Measurements from ENCODE around the gene HM13.

DNA sequence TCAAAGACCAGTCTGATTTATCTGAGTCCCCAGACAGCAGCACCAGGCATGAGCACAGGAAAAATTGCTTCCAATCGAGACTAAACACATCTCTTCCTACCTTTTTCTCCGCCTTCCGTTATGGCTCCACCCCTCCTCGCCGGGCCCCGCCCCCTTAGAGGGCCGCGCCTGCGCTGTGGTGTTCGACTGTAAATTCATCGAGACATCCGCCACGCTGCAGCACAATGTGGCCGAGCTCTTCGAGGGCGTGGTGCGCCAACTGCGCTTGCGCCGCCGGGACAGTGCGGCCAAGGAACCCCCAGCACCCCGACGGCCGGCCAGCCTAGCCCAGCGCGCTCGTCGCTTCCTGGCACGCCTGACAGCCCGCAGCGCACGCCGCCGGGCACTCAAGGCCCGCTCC lies 30.2 kb upstream of the HM13 start:
- TF ChIP-seq NPAS2 (CRISPR knock-in tag; IDR thresholded peaks at IDR 0.05; ENCODE audit: borderline replicate concordance) (no peak), POLR2A (IDR thresholded peaks at IDR 0.05; ENCODE audit: low read length) (no peak), GATA3 (IDR thresholded peaks at IDR 0.05; ENCODE audit: borderline replicate concordance) (no peak), HMGXB4 (CRISPR knock-in tag; IDR thresholded peaks at IDR 0.05; ENCODE audit: borderline replicate concordance) (no peak), SMC3 (IDR thresholded peaks at IDR 0.05) (no peak), CHD2 (IDR thresholded peaks at IDR 0.05; ENCODE audit: low read length, partially characterized antibody) (no peak)
- TF ChIP-seq, protein P1, sequence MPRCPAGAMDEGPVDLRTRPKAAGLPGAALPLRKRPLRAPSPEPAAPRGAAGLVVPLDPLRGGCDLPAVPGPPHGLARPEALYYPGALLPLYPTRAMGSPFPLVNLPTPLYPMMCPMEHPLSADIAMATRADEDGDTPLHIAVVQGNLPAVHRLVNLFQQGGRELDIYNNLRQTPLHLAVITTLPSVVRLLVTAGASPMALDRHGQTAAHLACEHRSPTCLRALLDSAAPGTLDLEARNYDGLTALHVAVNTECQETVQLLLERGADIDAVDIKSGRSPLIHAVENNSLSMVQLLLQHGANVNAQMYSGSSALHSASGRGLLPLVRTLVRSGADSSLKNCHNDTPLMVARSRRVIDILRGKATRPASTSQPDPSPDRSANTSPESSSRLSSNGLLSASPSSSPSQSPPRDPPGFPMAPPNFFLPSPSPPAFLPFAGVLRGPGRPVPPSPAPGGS (IDR thresholded peaks at IDR 0.05) = no peak
- TF ChIP-seq, protein P2, sequence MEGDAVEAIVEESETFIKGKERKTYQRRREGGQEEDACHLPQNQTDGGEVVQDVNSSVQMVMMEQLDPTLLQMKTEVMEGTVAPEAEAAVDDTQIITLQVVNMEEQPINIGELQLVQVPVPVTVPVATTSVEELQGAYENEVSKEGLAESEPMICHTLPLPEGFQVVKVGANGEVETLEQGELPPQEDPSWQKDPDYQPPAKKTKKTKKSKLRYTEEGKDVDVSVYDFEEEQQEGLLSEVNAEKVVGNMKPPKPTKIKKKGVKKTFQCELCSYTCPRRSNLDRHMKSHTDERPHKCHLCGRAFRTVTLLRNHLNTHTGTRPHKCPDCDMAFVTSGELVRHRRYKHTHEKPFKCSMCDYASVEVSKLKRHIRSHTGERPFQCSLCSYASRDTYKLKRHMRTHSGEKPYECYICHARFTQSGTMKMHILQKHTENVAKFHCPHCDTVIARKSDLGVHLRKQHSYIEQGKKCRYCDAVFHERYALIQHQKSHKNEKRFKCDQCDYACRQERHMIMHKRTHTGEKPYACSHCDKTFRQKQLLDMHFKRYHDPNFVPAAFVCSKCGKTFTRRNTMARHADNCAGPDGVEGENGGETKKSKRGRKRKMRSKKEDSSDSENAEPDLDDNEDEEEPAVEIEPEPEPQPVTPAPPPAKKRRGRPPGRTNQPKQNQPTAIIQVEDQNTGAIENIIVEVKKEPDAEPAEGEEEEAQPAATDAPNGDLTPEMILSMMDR (IDR thresholded peaks at IDR 0.05) = no peak

All from A549 (cell line).